ENCODE measurements around the gene CSDE1.
"Not testable (repeated sequence)": the region's sequence is repeated elsewhere in the genome, so short reads cannot be mapped to it uniquely, and the experiment has no call there.

DNA sequence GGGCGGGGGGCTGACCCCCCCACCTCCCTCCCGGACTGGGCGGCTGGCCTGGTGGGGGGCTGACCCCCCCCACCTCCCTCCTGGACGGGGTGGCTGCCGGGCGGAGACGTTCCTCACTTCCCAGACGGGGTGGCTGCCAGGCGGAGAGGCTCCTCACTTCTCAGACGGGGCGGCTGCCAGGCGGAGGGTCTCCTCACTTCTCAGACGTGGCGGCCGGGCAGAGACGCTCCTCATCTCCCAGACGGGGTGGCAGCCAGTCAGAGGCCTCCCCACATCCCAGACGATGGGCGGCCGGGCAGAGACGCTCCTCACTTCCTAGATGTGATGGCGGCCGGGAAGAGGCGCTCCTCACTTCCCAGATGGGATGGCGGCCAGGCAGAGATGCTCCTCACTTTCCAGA, 32.8 kb upstream of the CSDE1 start:
- TF ChIP-seq, protein P1, sequence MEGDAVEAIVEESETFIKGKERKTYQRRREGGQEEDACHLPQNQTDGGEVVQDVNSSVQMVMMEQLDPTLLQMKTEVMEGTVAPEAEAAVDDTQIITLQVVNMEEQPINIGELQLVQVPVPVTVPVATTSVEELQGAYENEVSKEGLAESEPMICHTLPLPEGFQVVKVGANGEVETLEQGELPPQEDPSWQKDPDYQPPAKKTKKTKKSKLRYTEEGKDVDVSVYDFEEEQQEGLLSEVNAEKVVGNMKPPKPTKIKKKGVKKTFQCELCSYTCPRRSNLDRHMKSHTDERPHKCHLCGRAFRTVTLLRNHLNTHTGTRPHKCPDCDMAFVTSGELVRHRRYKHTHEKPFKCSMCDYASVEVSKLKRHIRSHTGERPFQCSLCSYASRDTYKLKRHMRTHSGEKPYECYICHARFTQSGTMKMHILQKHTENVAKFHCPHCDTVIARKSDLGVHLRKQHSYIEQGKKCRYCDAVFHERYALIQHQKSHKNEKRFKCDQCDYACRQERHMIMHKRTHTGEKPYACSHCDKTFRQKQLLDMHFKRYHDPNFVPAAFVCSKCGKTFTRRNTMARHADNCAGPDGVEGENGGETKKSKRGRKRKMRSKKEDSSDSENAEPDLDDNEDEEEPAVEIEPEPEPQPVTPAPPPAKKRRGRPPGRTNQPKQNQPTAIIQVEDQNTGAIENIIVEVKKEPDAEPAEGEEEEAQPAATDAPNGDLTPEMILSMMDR (IDR thresholded peaks at IDR 0.05 in 4 of 5, conservative IDR thresholded peaks at IDR 0.05 in 1 of 5) = not testable (repeated sequence)
- TF ChIP-seq POLR2A (IDR thresholded peaks at IDR 0.05) = not testable (repeated sequence)

Measured in gastrocnemius medialis (tissue), 4 donors.